CD4-positive, CD25-positive, alpha-beta regulatory T cell (primary cell): Measurements from ENCODE around the gene PIH1D2. TPM values are rescaled to one million over a fixed set of nuclear protein-coding genes. Genes with fewer than 3 reads are reported as not detected.

ENCODE experiments used
- ATAC-seq, 2 donors: fragments of 150-1000 bp; cut with Tn5 transposase; one replicate each; pipeline ENCODE4 v1.10.0; 2021; ENCODE audit warnings: low read depth in 2 of 2, moderate number of reproducible peaks in 2 of 2, moderate library complexity in 1 of 2
- DNase-seq, 3 donors: peaks; one replicate each; pipeline versions ENCODE4 v3.0.0 to v3.0.0-alpha.2; 2012 to 2022; ENCODE audit warnings: mixed read lengths in 1 of 3
- H3K27ac ChIP-seq: one replicate; pipeline ENCODE4 v1.7.0; 2013; ENCODE audit warnings: mild to moderate bottlenecking, low read length; ENCODE audit not compliant: insufficient read depth, poor library complexity, severe bottlenecking
- H3K27me3 ChIP-seq: one replicate; pipeline ENCODE4 v1.7.0; 2013; ENCODE audit warnings: low read length; ENCODE audit not compliant: control insufficient read depth, insufficient read depth
- H3K36me3 ChIP-seq: one replicate; pipeline ENCODE4 v1.7.0; 2013; ENCODE audit warnings: mild to moderate bottlenecking, low read length, moderate library complexity; ENCODE audit not compliant: control insufficient read depth, insufficient read depth
- H3K4me1 ChIP-seq: 2 replicates; pipeline ENCODE4 v1.7.0; 2013; ENCODE audit warnings: mild to moderate bottlenecking, low read length; ENCODE audit not compliant: insufficient read depth, control insufficient read depth, poor library complexity, severe bottlenecking
- H3K4me3 ChIP-seq: one replicate; pipeline ENCODE4 v1.7.0; 2013; ENCODE audit warnings: low read depth, mild to moderate bottlenecking, low read length, moderate library complexity
- H3K9me3 ChIP-seq, 2 experiments: 1 replicate in 1 of 2; 2 replicates in 1 of 2; pipeline ENCODE4 v1.7.0; 2013; ENCODE audit warnings: low read length in 2 of 2, mild to moderate bottlenecking in 1 of 2, moderate library complexity in 1 of 2; ENCODE audit not compliant: control insufficient read depth in 2 of 2
- H3K27ac Mint-ChIP-seq, 3 donors: one replicate each; pipeline ENCODE4 v1.8.0; 2020 to 2022; ENCODE audit warnings: mild to moderate bottlenecking in 3 of 3, mixed read lengths in 3 of 3, moderate library complexity in 2 of 3
- H3K27me3 Mint-ChIP-seq: one replicate; pipeline ENCODE4 v1.8.0; 2022; ENCODE audit warnings: mild to moderate bottlenecking, mixed read lengths
- H3K36me3 Mint-ChIP-seq: one replicate; pipeline ENCODE4 v1.8.0; 2020; ENCODE audit warnings: mixed read lengths
- H3K4me1 Mint-ChIP-seq, 4 donors: one replicate each; pipeline ENCODE4 v1.8.0; 2020 to 2022; ENCODE audit warnings: mixed read lengths in 4 of 4, mild to moderate bottlenecking in 1 of 4
- H3K4me3 Mint-ChIP-seq, 4 donors: one replicate each; pipeline ENCODE4 v1.8.0; 2020 to 2022; ENCODE audit warnings: mild to moderate bottlenecking in 4 of 4, mixed read lengths in 4 of 4, moderate library complexity in 3 of 4
- H3K9me3 Mint-ChIP-seq, 7 donors: one replicate each; pipeline ENCODE4 v1.8.0; 2020 to 2022; ENCODE audit warnings: mixed read lengths in 7 of 7, mild to moderate bottlenecking in 3 of 7, moderate library complexity in 2 of 7
- polyA plus RNA-seq, 4 donors: library from polyadenylated mRNA; unstranded; fragments of 300-500 nt; fragmentation: Illumina TruSeq; gene quantifications; one replicate each; pipeline ENCODE4 v1.2.3, GENCODE V29; 2021
- total RNA-seq: library from RNA; stranded (reverse); gene quantifications from one replicate; pipeline ENCODE4 v1.2.3, GENCODE V29; 2022

The PIH1D2 gene
- total RNA-seq (0.47 TPM), polyA plus RNA-seq (not detected)

- Mint-ChIP-seq H3K4me3 (peak within 1 kb of the TSS; percentile 89 to 95 (median 94)), H3K4me1 (peaks cover 21 to 34% (median 26%) of the 10 kb centered on the region in 4 donors), H3K9me3 (no peaks in the 10 kb centered on the region), H3K27me3 (peaks cover 35% of the 10 kb centered on the region), H3K36me3 (peaks cover 10% of the 10 kb centered on the region), H3K27ac (peak within 1 kb of the TSS; percentile 91 to 94 (median 94))
- H3K4me1 ChIP-seq: peaks cover 16% of the 10 kb centered on the region
- peaks cover 22% of the 10 kb centered on the region for H3K36me3 ChIP-seq
- ATAC-seq (peak; percentile 85 to 88), DNase-seq (peak; percentile 73 to 93 (median 87))
- H3K27ac ChIP-seq: peak within 1 kb of the TSS; percentile 68
- H3K9me3 ChIP-seq: no peaks in the 10 kb centered on the region
- peaks cover 6% of the 10 kb centered on the region for H3K27me3 ChIP-seq
- H3K4me3 ChIP-seq: peak within 1 kb of the TSS; percentile 83
Observed at GRCh38 chr11:112073941-112074811, at the start of gene PIH1D2, which contains the start of gene NKAPD1. Gene PIH1D2, minus strand, starts transcription at chr11:112074017. Its CDS starts 843 bp downstream, at chr11:112073174. Gene NKAPD1, plus strand, starts transcription at chr11:112074299. Its CDS starts 1,276 bp downstream, at chr11:112075575.

- Histone ChIP-seq H3K4me3 (no peak overlapping the region), H3K27me3 (no peaks in the 10 kb centered on the region), H3K36me3 (no peaks in the 10 kb centered on the region), H3K4me1 (no peaks in the 10 kb centered on the region), H3K9me3 (no peaks in the 10 kb centered on the region), H3K27ac (no peak overlapping the region)
- Mint-ChIP-seq H3K4me1 (no peaks in the 10 kb centered on the region), H3K27me3 (no peaks in the 10 kb centered on the region), H3K9me3 (no peaks in the 10 kb centered on the region), H3K4me3 (no peak overlapping the region), H3K27ac (no peak overlapping the region), H3K36me3 (peaks cover 5% of the 10 kb centered on the region)
- DNase-seq: no peak
- ATAC-seq: no peak
Observed at GRCh38 chr11:112123129-112123528, 49.3 kb upstream of the PIH1D2 start.

GRCh38 chr11:112121981-112122615 is 48.3 kb upstream of the PIH1D2 start:
- no peak for ATAC-seq
- H3K9me3 Mint-ChIP-seq: no peaks in the 10 kb centered on the region

DNA sequence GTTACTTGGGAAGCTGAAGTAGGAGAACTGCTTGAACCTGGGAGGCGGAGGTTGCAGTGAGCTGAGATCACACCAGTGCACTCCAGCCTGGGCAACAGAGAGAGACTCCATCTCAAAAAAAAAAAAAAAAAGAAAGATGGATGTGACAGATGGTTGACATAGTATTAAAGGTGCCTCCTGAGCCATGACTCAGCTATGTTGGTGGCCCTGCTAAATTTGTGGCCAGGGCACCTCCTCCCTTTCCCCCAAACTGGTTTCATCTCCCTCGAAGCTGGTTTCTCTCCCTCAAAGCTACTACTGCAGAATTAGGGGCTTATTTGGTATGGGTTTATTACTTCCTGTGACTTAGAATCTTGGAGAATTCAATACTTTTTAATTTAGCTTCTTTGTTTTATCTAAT is 44.4 kb upstream of the PIH1D2 start:
- peaks cover 2 to 9% (median 7%) of the 10 kb centered on the region in 4 donors for H3K4me1 Mint-ChIP-seq

More at GRCh38 chr11:112121981-112122615, 48.3 kb upstream of the PIH1D2 start:
- Mint-ChIP-seq H3K4me3 (no peak overlapping the region), H3K27ac (peak overlapping the region in 1 of 3 donors; percentile 29), H3K36me3 (peaks cover 5% of the 10 kb centered on the region), H3K4me1 (peaks cover 0 to under 1% (median 0%) of the 10 kb centered on the region in 4 donors), H3K27me3 (no peaks in the 10 kb centered on the region)
- Histone ChIP-seq H3K36me3 (no peaks in the 10 kb centered on the region), H3K27me3 (no peaks in the 10 kb centered on the region), H3K4me1 (no peaks in the 10 kb centered on the region), H3K9me3 (no peaks in the 10 kb centered on the region), H3K4me3 (no peak overlapping the region), H3K27ac (no peak overlapping the region)
- no peak for DNase-seq

DNA sequence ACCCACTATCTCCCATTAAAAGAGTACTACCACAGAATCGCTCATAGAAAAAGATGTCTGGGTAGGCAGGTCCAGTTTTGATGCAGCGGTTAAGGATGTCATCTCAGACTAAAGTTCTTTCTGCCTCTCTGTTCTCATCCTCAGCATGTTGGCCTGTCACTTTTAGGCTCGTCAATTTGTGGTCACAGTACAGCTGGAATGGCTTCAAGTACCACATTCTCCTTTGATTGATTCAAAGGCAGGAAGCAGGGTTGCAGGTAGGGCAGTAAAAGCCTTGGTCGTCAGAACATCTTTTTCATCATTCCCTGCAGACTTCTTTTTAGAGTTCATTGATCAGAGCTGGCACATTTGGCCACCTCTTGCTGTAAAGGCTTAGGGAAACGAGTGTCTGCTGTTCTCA is 41.6 kb upstream of the PIH1D2 start:
- H3K4me3 Mint-ChIP-seq: no peak overlapping the region
- Histone ChIP-seq H3K36me3 (no peaks in the 10 kb centered on the region), H3K27me3 (no peaks in the 10 kb centered on the region), H3K4me3 (no peak overlapping the region), H3K9me3 (no peaks in the 10 kb centered on the region), H3K4me1 (no peaks in the 10 kb centered on the region), H3K27ac (no peak overlapping the region)
- no peak overlapping the region for H3K27ac Mint-ChIP-seq
- H3K27me3 Mint-ChIP-seq: no peaks in the 10 kb centered on the region
- DNase-seq: no peak
- H3K9me3 Mint-ChIP-seq: no peaks in the 10 kb centered on the region
- H3K4me1 Mint-ChIP-seq: peaks cover 2 to 9% (median 7%) of the 10 kb centered on the region in 4 donors
- ATAC-seq: no peak
- H3K36me3 Mint-ChIP-seq: no peaks in the 10 kb centered on the region

More for the DNA sequence above, 44.4 kb upstream of the PIH1D2 start:
- H3K27me3 ChIP-seq: no peaks in the 10 kb centered on the region
- no peaks in the 10 kb centered on the region for H3K36me3 Mint-ChIP-seq
- H3K36me3 ChIP-seq: no peaks in the 10 kb centered on the region
- ATAC-seq: no peak
- no peak overlapping the region for H3K4me3 Mint-ChIP-seq
- no peak overlapping the region for H3K27ac Mint-ChIP-seq
- H3K27ac ChIP-seq: no peak overlapping the region
- no peaks in the 10 kb centered on the region for H3K9me3 Mint-ChIP-seq
- no peaks in the 10 kb centered on the region for H3K27me3 Mint-ChIP-seq
- DNase-seq: peak in 1 of 3 donors; percentile 20
- H3K4me3 ChIP-seq: no peak overlapping the region
- H3K4me1 ChIP-seq: no peaks in the 10 kb centered on the region
- H3K9me3 ChIP-seq: no peaks in the 10 kb centered on the region

DNA sequence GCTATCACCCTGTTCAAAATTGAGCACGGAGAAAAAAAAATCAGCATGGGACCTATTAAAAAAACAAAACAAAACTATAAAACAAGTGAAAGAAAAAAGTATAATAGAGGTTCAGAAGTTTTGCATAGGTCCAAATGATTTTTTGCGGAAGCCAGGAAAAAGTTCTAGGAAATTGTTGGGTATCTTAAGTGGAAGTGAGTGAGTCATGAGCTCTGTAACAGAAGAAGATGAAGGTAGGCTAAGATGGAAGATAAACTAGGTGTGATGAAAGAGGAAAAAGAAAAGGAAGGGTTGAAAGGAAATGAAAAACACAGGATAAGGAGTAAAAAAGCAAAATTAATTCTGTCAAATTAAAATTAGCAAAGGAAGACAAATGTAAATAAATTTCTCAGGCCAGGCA is 40.6 kb upstream of the PIH1D2 start:
- DNase-seq (no peak), ATAC-seq (no peak)
- peaks cover 2 to 9% (median 7%) of the 10 kb centered on the region in 4 donors for H3K4me1 Mint-ChIP-seq
- H3K4me3 Mint-ChIP-seq: no peak overlapping the region
- H3K27ac Mint-ChIP-seq: no peak overlapping the region
- H3K27me3 ChIP-seq: no peaks in the 10 kb centered on the region
- no peaks in the 10 kb centered on the region for H3K27me3 Mint-ChIP-seq
- no peak overlapping the region for H3K27ac ChIP-seq
- H3K4me1 ChIP-seq: no peaks in the 10 kb centered on the region
- H3K4me3 ChIP-seq: no peak overlapping the region
- H3K36me3 Mint-ChIP-seq: no peaks in the 10 kb centered on the region
- H3K36me3 ChIP-seq: no peaks in the 10 kb centered on the region
- H3K9me3 Mint-ChIP-seq: no peaks in the 10 kb centered on the region
- H3K9me3 ChIP-seq: no peaks in the 10 kb centered on the region

- peaks cover 2 to 9% (median 7%) of the 10 kb centered on the region in 4 donors for H3K4me1 Mint-ChIP-seq
- H3K36me3 Mint-ChIP-seq: no peaks in the 10 kb centered on the region
- H3K27me3 Mint-ChIP-seq: no peaks in the 10 kb centered on the region
- no peaks in the 10 kb centered on the region for H3K4me1 ChIP-seq
- H3K4me3 Mint-ChIP-seq: no peak overlapping the region
- H3K27ac ChIP-seq: no peak overlapping the region
- H3K4me3 ChIP-seq: peak overlapping the region; percentile 1
- H3K9me3 Mint-ChIP-seq: no peaks in the 10 kb centered on the region
- ATAC-seq (peak in 1 of 2 donors; percentile 60), DNase-seq (peak in 2 of 3 donors; percentile 34 to 39)
- H3K9me3 ChIP-seq: no peaks in the 10 kb centered on the region
- H3K27ac Mint-ChIP-seq: no peak overlapping the region
- H3K36me3 ChIP-seq: no peaks in the 10 kb centered on the region
- no peaks in the 10 kb centered on the region for H3K27me3 ChIP-seq
Observed at GRCh38 chr11:112113539-112114457, 40.0 kb upstream of the PIH1D2 start.
